Adrenal gland (tissue), 5 donors: ENCODE data around the gene SRGAP1.

Source experiments
- CTCF ChIP-seq, 6 experiments: fragments of 450-650 bp in 4 of 6; fragments of 200-600 bp in 2 of 6; sonication (generic) in 1 of 6; IDR thresholded peaks; 1 replicate in 5 of 6; 2 replicates in 1 of 6; pipeline versions ENCODE4 v1.5.1 to v1.8.0; 2016 to 2021; ENCODE audit warnings: antibody characterized with exemption in 6 of 6, mild to moderate bottlenecking in 2 of 6, moderate library complexity in 1 of 6
- POLR2A ChIP-seq, 2 donors: fragments of 450-650 bp; IDR thresholded peaks; one replicate each; pipeline ENCODE4 v1.6.1; 2017; ENCODE audit warnings: antibody characterized with exemption in 2 of 2, mild to moderate bottlenecking in 2 of 2, moderate library complexity in 1 of 2
- donor health status: DM: no; HTN: no; CAD: no.

GRCh38 chr12:64160021-64160710 lies 315.7 kb downstream of the SRGAP1 start:
- TF ChIP-seq CTCF (IDR thresholded peaks at IDR 0.05) (no peak), POLR2A (IDR thresholded peaks at IDR 0.05) (no peak)
